HG02642 (cell line): Measurements from ENCODE around the gene C5orf58.

ENCODE experiments used
- ATAC-seq: cut with Tn5 transposase; IDR thresholded peaks from one replicate; pipeline ENCODE4 v1.9.1; 2021; ENCODE audit warnings: mild to moderate bottlenecking; ENCODE audit not compliant: unreplicated experiment, poor library complexity

The C5orf58 gene

GRCh38 chr5:170232786-170233185, at the start of gene C5orf58:
TSS of gene C5orf58 (plus strand) at chr5:170232985. CDS start at chr5:170234977, 1,992 bp downstream.
- no peak for ATAC-seq

- peak; percentile 85 for ATAC-seq
These were observed 48.7 kb upstream of the C5orf58 start for GRCh38 chr5:170183816-170184687.

- no peak for ATAC-seq
These were observed 48.0 kb upstream of the C5orf58 start for GRCh38 chr5:170184737-170185136.

GRCh38 chr5:170186156-170186555, 46.6 kb upstream of the C5orf58 start:
- no peak for ATAC-seq

- no peak for ATAC-seq
These were observed 45.9 kb upstream of the C5orf58 start for GRCh38 chr5:170186856-170187255.

GRCh38 chr5:170190436-170191134, 42.2 kb upstream of the C5orf58 start:
- ATAC-seq: no peak

GRCh38 chr5:170192829-170193228, 40.0 kb upstream of the C5orf58 start:
- no peak for ATAC-seq

GRCh38 chr5:170195961-170196360, 36.8 kb upstream of the C5orf58 start:
- no peak for ATAC-seq

GRCh38 chr5:170200876-170201275, 31.9 kb upstream of the C5orf58 start:
- no peak for ATAC-seq

GRCh38 chr5:170201311-170201710, 31.5 kb upstream of the C5orf58 start:
- ATAC-seq: no peak

GRCh38 chr5:170202117-170202516, 30.7 kb upstream of the C5orf58 start:
- ATAC-seq: no peak

- no peak for ATAC-seq
These were observed 28.6 kb upstream of the C5orf58 start for GRCh38 chr5:170204202-170204601.

GRCh38 chr5:170206216-170206615, 26.6 kb upstream of the C5orf58 start:
- no peak for ATAC-seq

- ATAC-seq: no peak
These were observed 25.8 kb upstream of the C5orf58 start for GRCh38 chr5:170206958-170207357.

- no peak for ATAC-seq
These were observed 21.0 kb upstream of the C5orf58 start for GRCh38 chr5:170211575-170212334.

- no peak for ATAC-seq
These were observed 16.4 kb upstream of the C5orf58 start for GRCh38 chr5:170216257-170216864.

- ATAC-seq: no peak
These were observed 15.0 kb upstream of the C5orf58 start for GRCh38 chr5:170217831-170218230.

- no peak for ATAC-seq
These were observed 14.1 kb upstream of the C5orf58 start for GRCh38 chr5:170218726-170219125.

GRCh38 chr5:170219615-170220014, 13.2 kb upstream of the C5orf58 start:
- ATAC-seq: no peak

GRCh38 chr5:170220191-170220590, 12.6 kb upstream of the C5orf58 start:
- no peak for ATAC-seq
